CD4-positive, alpha-beta memory T cell (primary cell): ENCODE data around the gene ARHGAP42. TPM values are rescaled to one million over a fixed set of nuclear protein-coding genes. Genes with fewer than 3 reads are reported as not detected.
"Not testable (repeated sequence)": the region's sequence is repeated elsewhere in the genome, so short reads cannot be mapped to it uniquely, and the experiment has no call there.

Experiments
- CTCF ChIA-PET: fragments of 350-600 bp; sonication (Branson Sonifier 250); formaldehyde crosslinking; loops from one replicate; lab custom pipeline; 2021; ENCODE audit warnings: inconsistent platforms; ENCODE audit not compliant: partially characterized antibody; lab: Charles Lee
- POLR2A ChIA-PET: fragments of 350-600 bp; sonication (Branson Sonifier 250); formaldehyde crosslinking; loops from one replicate; lab custom pipeline; 2021; ENCODE audit not compliant: partially characterized antibody; lab: Charles Lee
- DNase-seq, 5 donors: peaks; one replicate each; pipeline versions ENCODE4 v3.0.0 to v3.0.0-alpha.2; 2020 to 2022; ENCODE audit warnings: mixed read lengths in 1 of 5
- H3K27ac ChIP-seq: one replicate; pipeline ENCODE4 v1.7.0; 2013; ENCODE audit warnings: low read depth, low read length
- H3K27me3 ChIP-seq: 2 replicates; pipeline ENCODE4 v1.7.0; 2013; ENCODE audit warnings: mild to moderate bottlenecking, low read length, moderate library complexity; ENCODE audit not compliant: insufficient read depth
- H3K36me3 ChIP-seq: 2 replicates; pipeline ENCODE4 v1.7.0; 2013; ENCODE audit warnings: mild to moderate bottlenecking, low read length, moderate library complexity; ENCODE audit not compliant: insufficient read depth
- H3K4me1 ChIP-seq: 2 replicates; pipeline ENCODE4 v1.7.0; 2013; ENCODE audit warnings: mild to moderate bottlenecking, low read length, moderate library complexity; ENCODE audit not compliant: insufficient read depth
- H3K4me3 ChIP-seq, 2 donors: one replicate each; pipeline ENCODE4 v1.7.0; 2013; ENCODE audit warnings: low read length in 2 of 2, mild to moderate bottlenecking in 1 of 2
- H3K9me3 ChIP-seq, 2 donors: one replicate each; pipeline ENCODE4 v1.7.0; 2013; ENCODE audit warnings: low read length in 2 of 2, control low read depth in 1 of 2; ENCODE audit not compliant: control insufficient read depth in 1 of 2
- H3K27ac Mint-ChIP-seq, 7 donors: one replicate each; pipeline ENCODE4 v1.8.0; 2020 to 2021; ENCODE audit warnings: mixed read lengths in 7 of 7, mild to moderate bottlenecking in 6 of 7, inconsistent platforms in 3 of 7, moderate library complexity in 3 of 7
- H3K27me3 Mint-ChIP-seq, 2 donors: one replicate each; pipeline ENCODE4 v1.8.0; 2020 to 2021; ENCODE audit warnings: mixed read lengths in 2 of 2
- H3K36me3 Mint-ChIP-seq, 2 donors: one replicate each; pipeline ENCODE4 v1.8.0; 2020 to 2021; ENCODE audit warnings: mixed read lengths in 2 of 2, inconsistent platforms in 1 of 2, mild to moderate bottlenecking in 1 of 2
- H3K4me1 Mint-ChIP-seq, 4 donors: one replicate each; pipeline ENCODE4 v1.8.0; 2020 to 2021; ENCODE audit warnings: mixed read lengths in 4 of 4, mild to moderate bottlenecking in 1 of 4
- H3K4me3 Mint-ChIP-seq, 8 donors: one replicate each; pipeline ENCODE4 v1.8.0; 2020 to 2021; ENCODE audit warnings: mixed read lengths in 8 of 8, mild to moderate bottlenecking in 7 of 8, moderate library complexity in 6 of 8, inconsistent platforms in 3 of 8
- H3K9me3 Mint-ChIP-seq, 8 donors: one replicate each; pipeline ENCODE4 v1.8.0; 2020 to 2021; ENCODE audit warnings: mixed read lengths in 8 of 8, mild to moderate bottlenecking in 5 of 8, inconsistent platforms in 3 of 8, moderate library complexity in 1 of 8
- intact Hi-C: fragments of 100-400 bp; cut with micrococcal nuclease; formaldehyde crosslinking; loops from one replicate; pipeline ENCODE4 v1.15.1; 2023
- polyA plus RNA-seq, 2 donors: library from polyadenylated mRNA; unstranded; fragments of 300-500 nt; fragmentation: Illumina TruSeq; gene quantifications; one replicate each; pipeline ENCODE4 v1.2.3, GENCODE V29; 2021
- total RNA-seq, 2 experiments: library from RNA; stranded (reverse); gene quantifications; one replicate each; pipeline ENCODE4 v1.2.3, GENCODE V29; 2021

The ARHGAP42 gene
- total and polyA plus RNA-seq, 4 experiments from 2014 or later, result not detected

GRCh38 chr11:100646545-100646944 lies 40.5 kb upstream of the ARHGAP42 start:
- H3K27me3 Mint-ChIP-seq, result no peaks in the 10 kb centered on the region
- H3K4me1 Mint-ChIP-seq, result no peaks in the 10 kb centered on the region
- intact Hi-C loops, result no loop called here
- DNase-seq, result no peak
- H3K9me3 Mint-ChIP-seq, result peaks cover 6 to 29% (median 14%) of the 10 kb centered on the region in 8 donors
- H3K4me3 ChIP-seq, result no peak overlapping the region
- no peaks in the 10 kb centered on the region for H3K36me3 Mint-ChIP-seq
- no peaks in the 10 kb centered on the region for H3K9me3 ChIP-seq
- CTCF ChIA-PET, result no interaction called here
- H3K36me3 ChIP-seq, result no peaks in the 10 kb centered on the region
- no peaks in the 10 kb centered on the region for H3K4me1 ChIP-seq
- H3K27me3 ChIP-seq, result no peaks in the 10 kb centered on the region
- H3K4me3 Mint-ChIP-seq, result no peak overlapping the region
- no peak overlapping the region for H3K27ac ChIP-seq
- POLR2A ChIA-PET, result no interaction called here
- H3K27ac Mint-ChIP-seq, result no peak overlapping the region

GRCh38 chr11:100647861-100648260 lies 39.2 kb upstream of the ARHGAP42 start:
- ChIA-PET POLR2A (no interaction called here), CTCF (no interaction called here)
- H3K4me1 ChIP-seq, result no peaks in the 10 kb centered on the region
- Mint-ChIP-seq H3K4me3 (no peak overlapping the region), H3K27me3 (no peaks in the 10 kb centered on the region), H3K4me1 (no peaks in the 10 kb centered on the region), H3K36me3 (no peaks in the 10 kb centered on the region), H3K27ac (no peak overlapping the region), H3K9me3 (peaks cover 6 to 36% (median 16%) of the 10 kb centered on the region in 8 donors)
- no peak for DNase-seq
- no peak overlapping the region for H3K27ac ChIP-seq
- H3K9me3 ChIP-seq, result no peaks in the 10 kb centered on the region
- intact Hi-C loops, result no loop called here
- no peaks in the 10 kb centered on the region for H3K36me3 ChIP-seq
- H3K27me3 ChIP-seq, result no peaks in the 10 kb centered on the region
- no peak overlapping the region for H3K4me3 ChIP-seq

GRCh38 chr11:100663583-100663982 lies 23.5 kb upstream of the ARHGAP42 start:
- CTCF ChIA-PET, result no interaction called here
- H3K27me3 Mint-ChIP-seq, result no peaks in the 10 kb centered on the region
- H3K9me3 Mint-ChIP-seq, result peaks cover 0 to 12% (median 4%) of the 10 kb centered on the region in 8 donors
- POLR2A ChIA-PET, result no interaction called here
- no peak for DNase-seq
- intact Hi-C loops, result no loop called here
- H3K36me3 ChIP-seq, result no peaks in the 10 kb centered on the region
- H3K9me3 ChIP-seq, result no peaks in the 10 kb centered on the region
- no peak overlapping the region for H3K27ac ChIP-seq
- H3K27me3 ChIP-seq, result no peaks in the 10 kb centered on the region
- H3K36me3 Mint-ChIP-seq, result no peaks in the 10 kb centered on the region
- no peak overlapping the region for H3K4me3 Mint-ChIP-seq
- no peak overlapping the region for H3K4me3 ChIP-seq
- H3K4me1 ChIP-seq, result no peaks in the 10 kb centered on the region
- H3K4me1 Mint-ChIP-seq, result no peaks in the 10 kb centered on the region
- H3K27ac Mint-ChIP-seq, result no peak overlapping the region

- CTCF ChIA-PET, result no interaction called here
These were observed 23.1 kb upstream of the ARHGAP42 start for GRCh38 chr11:100663996-100664395.

GRCh38 chr11:100666816-100667215 lies 20.3 kb upstream of the ARHGAP42 start:
- H3K27ac ChIP-seq, DNase-seq, H3K36me3 ChIP-seq, H3K4me3 Mint-ChIP-seq, intact Hi-C loops, H3K27me3 Mint-ChIP-seq, H3K4me3 ChIP-seq, H3K4me1 ChIP-seq, H3K27ac Mint-ChIP-seq, H3K36me3 Mint-ChIP-seq, POLR2A ChIA-PET, CTCF ChIA-PET, H3K9me3 Mint-ChIP-seq, H3K27me3 ChIP-seq, H3K4me1 Mint-ChIP-seq, H3K9me3 ChIP-seq: not testable (repeated sequence)

More at GRCh38 chr11:100663996-100664395, 23.1 kb upstream of the ARHGAP42 start:
- no peaks in the 10 kb centered on the region for H3K4me1 ChIP-seq
- H3K27ac Mint-ChIP-seq, result no peak overlapping the region
- H3K27ac ChIP-seq, result no peak overlapping the region
- no peak overlapping the region for H3K4me3 Mint-ChIP-seq
- H3K9me3 Mint-ChIP-seq, result peaks cover 0 to 12% (median 4%) of the 10 kb centered on the region in 8 donors
- POLR2A ChIA-PET, result no interaction called here
- no peak for DNase-seq
- H3K27me3 ChIP-seq, result no peaks in the 10 kb centered on the region
- H3K4me3 ChIP-seq, result no peak overlapping the region
- H3K9me3 ChIP-seq, result no peaks in the 10 kb centered on the region
- H3K27me3 Mint-ChIP-seq, result no peaks in the 10 kb centered on the region
- H3K4me1 Mint-ChIP-seq, result no peaks in the 10 kb centered on the region
- H3K36me3 ChIP-seq, result no peaks in the 10 kb centered on the region
- H3K36me3 Mint-ChIP-seq, result no peaks in the 10 kb centered on the region
- intact Hi-C loops, result no loop called here

GRCh38 chr11:100667449-100667848 lies 19.6 kb upstream of the ARHGAP42 start:
- no peaks in the 10 kb centered on the region for H3K27me3 ChIP-seq
- H3K4me1 ChIP-seq, result no peaks in the 10 kb centered on the region
- H3K27ac Mint-ChIP-seq, result no peak overlapping the region
- no peaks in the 10 kb centered on the region for H3K27me3 Mint-ChIP-seq
- H3K4me3 ChIP-seq, result no peak overlapping the region
- no peaks in the 10 kb centered on the region for H3K36me3 ChIP-seq
- no peak overlapping the region for H3K4me3 Mint-ChIP-seq
- ChIA-PET CTCF (no interaction called here), POLR2A (no interaction called here)
- no peak for DNase-seq
- H3K9me3 ChIP-seq, result no peaks in the 10 kb centered on the region
- intact Hi-C loops, result no loop called here
- no peak overlapping the region for H3K27ac ChIP-seq
- peaks cover 0 to 9% (median 2%) of the 10 kb centered on the region in 8 donors for H3K9me3 Mint-ChIP-seq
- H3K4me1 Mint-ChIP-seq, result no peaks in the 10 kb centered on the region
- no peaks in the 10 kb centered on the region for H3K36me3 Mint-ChIP-seq

- Mint-ChIP-seq H3K27ac (no peak overlapping the region), H3K4me3 (no peak overlapping the region), H3K9me3 (peaks cover 0 to 9% (median 6%) of the 10 kb centered on the region in 8 donors), H3K27me3 (no peaks in the 10 kb centered on the region), H3K4me1 (no peaks in the 10 kb centered on the region), H3K36me3 (no peaks in the 10 kb centered on the region)
- Histone ChIP-seq H3K4me3 (no peak overlapping the region), H3K9me3 (no peaks in the 10 kb centered on the region), H3K27ac (no peak overlapping the region), H3K4me1 (no peaks in the 10 kb centered on the region), H3K36me3 (no peaks in the 10 kb centered on the region), H3K27me3 (no peaks in the 10 kb centered on the region)
- DNase-seq, result no peak
- CTCF ChIA-PET, result no interaction called here
- POLR2A ChIA-PET, result no interaction called here
- intact Hi-C loops, result no loop called here
These were observed 16.9 kb upstream of the ARHGAP42 start for GRCh38 chr11:100670140-100670539.

- no peaks in the 10 kb centered on the region for H3K27me3 ChIP-seq
- Mint-ChIP-seq H3K27me3 (no peaks in the 10 kb centered on the region), H3K36me3 (no peaks in the 10 kb centered on the region), H3K27ac (no peak overlapping the region), H3K4me3 (no peak overlapping the region), H3K9me3 (peaks cover 0 to 13% (median 6%) of the 10 kb centered on the region in 8 donors), H3K4me1 (no peaks in the 10 kb centered on the region)
- H3K36me3 ChIP-seq, result no peaks in the 10 kb centered on the region
- no peaks in the 10 kb centered on the region for H3K9me3 ChIP-seq
- no peak overlapping the region for H3K4me3 ChIP-seq
- CTCF ChIA-PET, result no interaction called here
- H3K27ac ChIP-seq, result no peak overlapping the region
- POLR2A ChIA-PET, result no interaction called here
- DNase-seq, result no peak
- H3K4me1 ChIP-seq, result no peaks in the 10 kb centered on the region
- intact Hi-C loops, result no loop called here
These were observed 15.6 kb upstream of the ARHGAP42 start for GRCh38 chr11:100671471-100671870.
